HG03460 (cell line): ENCODE results near the gene LIMS3.
A peak's percentile ranks its signal among the peaks of the same experiment; 100 is the strongest.
"Not testable (repeated sequence)": the region's sequence is repeated elsewhere in the genome, so short reads cannot be mapped to it uniquely, and the experiment has no call there.

Experiments used
- ATAC-seq: cut with Tn5 transposase; IDR thresholded peaks from one replicate; pipeline ENCODE4 v1.9.1; 2021; ENCODE audit not compliant: unreplicated experiment

Gene LIMS3

GRCh38 chr2:109898462-109899336 lies at the start of gene LIMS3:
TSS of gene LIMS3 (plus strand) at chr2:109898688. CDS start at chr2:109898729, 41 bp downstream.
- ATAC-seq, result not testable (repeated sequence)

GRCh38 chr2:109871129-109871751 lies 27.2 kb upstream of the LIMS3 start:
- peak; percentile 84 for ATAC-seq

- ATAC-seq, result not testable (repeated sequence)
These were observed 21.9 kb upstream of the LIMS3 start for GRCh38 chr2:109876625-109877024.

GRCh38 chr2:109882112-109882511 lies 16.4 kb upstream of the LIMS3 start:
- ATAC-seq, result not testable (repeated sequence)

GRCh38 chr2:109888414-109888813 lies 10.1 kb upstream of the LIMS3 start:
- not testable (repeated sequence) for ATAC-seq

GRCh38 chr2:109889909-109890308 lies 8.6 kb upstream of the LIMS3 start:
- ATAC-seq, result not testable (repeated sequence)

- not testable (repeated sequence) for ATAC-seq
These were observed 7.5 kb upstream of the LIMS3 start for GRCh38 chr2:109891024-109891423.

- ATAC-seq, result not testable (repeated sequence)
These were observed 4.8 kb upstream of the LIMS3 start for GRCh38 chr2:109893736-109894135.

- ATAC-seq, result not testable (repeated sequence)
These were observed 4.3 kb upstream of the LIMS3 start for GRCh38 chr2:109894141-109894540.

- ATAC-seq, result not testable (repeated sequence)
These were observed 3.2 kb upstream of the LIMS3 start for GRCh38 chr2:109895090-109895869.

- peak; percentile 96 for ATAC-seq
These were observed 2.3 kb upstream of the LIMS3 start for GRCh38 chr2:109896212-109896611.

GRCh38 chr2:109897769-109898461 lies 573 bp upstream of the LIMS3 start:
- ATAC-seq, result not testable (repeated sequence)

- peak; percentile 81 for ATAC-seq
These were observed 7.3 kb downstream of the LIMS3 start for GRCh38 chr2:109905796-109906195.

GRCh38 chr2:109908626-109909025 lies 10.1 kb downstream of the LIMS3 start:
- ATAC-seq, result not testable (repeated sequence)

GRCh38 chr2:109910789-109911188 lies 12.3 kb downstream of the LIMS3 start:
- ATAC-seq, result not testable (repeated sequence)

- ATAC-seq, result not testable (repeated sequence)
These were observed 15.4 kb downstream of the LIMS3 start for GRCh38 chr2:109913911-109914310.

GRCh38 chr2:109914552-109914951 lies 16.1 kb downstream of the LIMS3 start:
- ATAC-seq, result not testable (repeated sequence)

- ATAC-seq, result not testable (repeated sequence)
These were observed 17.3 kb downstream of the LIMS3 start for GRCh38 chr2:109915830-109916229.

GRCh38 chr2:109920162-109920561 lies 21.7 kb downstream of the LIMS3 start:
- ATAC-seq, result not testable (repeated sequence)

- ATAC-seq, result not testable (repeated sequence)
These were observed 23.3 kb downstream of the LIMS3 start for GRCh38 chr2:109921543-109922384.
